Fibroblast of lung (primary cell): ENCODE data around the gene PCID2.

Experiments
- EZH2 ChIP-seq: IDR thresholded peaks from 2 replicates; pipeline ENCODE4 v1.5.1; 2012; ENCODE audit warnings: low read length, control low read depth, mild to moderate bottlenecking; ENCODE audit errors: missing control alignments
- TF ChIP-seq, protein P1 (sequence below), 2 donors: IDR thresholded peaks in 1 of 2; conservative IDR thresholded peaks in 1 of 2; 1 replicate in 1 of 2; 2 replicates in 1 of 2; pipeline ENCODE4 v1.5.1; 2011 to 2012; ENCODE audit warnings: low read length in 2 of 2, control low read depth in 1 of 2, inconsistent platforms in 1 of 2, low read depth in 1 of 2, mild to moderate bottlenecking in 1 of 2

GRCh38 chr13:113152984-113153809, 55.3 kb downstream of the PCID2 start:
- TF ChIP-seq, protein P1, sequence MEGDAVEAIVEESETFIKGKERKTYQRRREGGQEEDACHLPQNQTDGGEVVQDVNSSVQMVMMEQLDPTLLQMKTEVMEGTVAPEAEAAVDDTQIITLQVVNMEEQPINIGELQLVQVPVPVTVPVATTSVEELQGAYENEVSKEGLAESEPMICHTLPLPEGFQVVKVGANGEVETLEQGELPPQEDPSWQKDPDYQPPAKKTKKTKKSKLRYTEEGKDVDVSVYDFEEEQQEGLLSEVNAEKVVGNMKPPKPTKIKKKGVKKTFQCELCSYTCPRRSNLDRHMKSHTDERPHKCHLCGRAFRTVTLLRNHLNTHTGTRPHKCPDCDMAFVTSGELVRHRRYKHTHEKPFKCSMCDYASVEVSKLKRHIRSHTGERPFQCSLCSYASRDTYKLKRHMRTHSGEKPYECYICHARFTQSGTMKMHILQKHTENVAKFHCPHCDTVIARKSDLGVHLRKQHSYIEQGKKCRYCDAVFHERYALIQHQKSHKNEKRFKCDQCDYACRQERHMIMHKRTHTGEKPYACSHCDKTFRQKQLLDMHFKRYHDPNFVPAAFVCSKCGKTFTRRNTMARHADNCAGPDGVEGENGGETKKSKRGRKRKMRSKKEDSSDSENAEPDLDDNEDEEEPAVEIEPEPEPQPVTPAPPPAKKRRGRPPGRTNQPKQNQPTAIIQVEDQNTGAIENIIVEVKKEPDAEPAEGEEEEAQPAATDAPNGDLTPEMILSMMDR (conservative IDR thresholded peaks at IDR 0.05 in 1 of 2, IDR thresholded peaks at IDR 0.05 in 1 of 2; ENCODE audit: low read depth in 1 of 2, low read length in 2 of 2): no peak
- no peak for TF ChIP-seq EZH2
